ENCODE data around the gene TSPAN14. TPM values are rescaled to one million over a fixed set of nuclear protein-coding genes. Genes with fewer than 3 reads are reported as not detected.
A peak's percentile ranks its signal among the peaks of the same experiment; 100 is the strongest.

TSPAN14 gene
- total and polyA plus RNA-seq, 10 of the 15 experiments (the other 5 are each of a cell fraction or from before 2014, with no cell fraction given), result 2.5 to 31.7 (median 17.9) TPM

DNA sequence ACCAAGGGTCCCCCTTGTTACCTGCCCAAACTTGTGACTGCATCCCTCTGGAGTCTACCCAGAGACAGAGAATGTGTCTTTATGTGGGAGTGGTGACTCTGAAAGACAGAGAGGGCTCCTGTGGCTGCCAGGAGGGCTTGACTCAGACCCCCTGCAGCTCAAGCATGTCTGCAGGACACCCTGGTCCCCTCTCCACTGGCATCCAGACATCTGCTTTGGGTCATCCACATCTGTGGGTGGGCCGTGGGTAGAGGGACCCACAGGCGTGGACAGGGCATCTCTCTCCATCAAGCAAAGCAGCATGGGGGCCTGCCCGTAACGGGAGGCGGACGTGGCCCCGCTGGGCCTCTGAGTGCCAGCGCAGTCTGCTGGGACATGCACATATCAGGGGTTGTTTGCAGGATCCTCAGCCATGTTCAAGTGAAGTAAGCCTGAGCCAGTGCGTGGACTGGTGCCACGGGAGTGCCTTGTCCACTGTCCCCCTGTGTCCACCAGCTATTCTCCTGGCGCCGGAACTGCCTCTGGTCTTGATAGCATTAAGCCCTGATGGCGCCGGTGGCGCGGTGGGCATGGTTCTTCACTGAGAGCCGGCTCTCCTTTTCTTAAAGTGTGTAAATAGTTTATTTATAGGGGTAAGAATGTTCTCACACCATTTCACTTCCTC lies 64.2 kb downstream of the TSPAN14 start:
- intact Hi-C loops (cut with micrococcal nuclease; ENCODE audit: unreplicated experiment), result no loop called here
- ChIA-PET CTCF (no interaction called here), SMC1A (ENCODE audit: uncharacterized antibody, unreplicated experiment) (no interaction called here)

More for the DNA sequence above, 64.2 kb downstream of the TSPAN14 start:
- ATAC-seq, result peak; percentile 25; the same call in 2 of the 3 replicates
- H3K9me3 ChIP-seq (replicated peaks; ENCODE audit: control insufficient read depth, insufficient read depth, low read length), result no peaks in the 10 kb centered on the region
- no peak overlapping the region for H3K27ac ChIP-seq (ENCODE audit: control insufficient read depth, insufficient read depth)
- no peak for FAIRE-seq
- H4K20me1 ChIP-seq (ENCODE audit: control insufficient read depth, insufficient read depth), result no peaks in the 10 kb centered on the region
- peaks cover 6% of the 10 kb centered on the region for H3K4me1 ChIP-seq (ENCODE audit: control insufficient read depth, insufficient read depth, low read length)
- POLR2A ChIA-PET, result no interaction called here
- BruUV-seq (replicated peaks), result no TSS peak
- no peaks in the 10 kb centered on the region for H3K79me2 ChIP-seq (ENCODE audit: control insufficient read depth, insufficient read depth, low read length)
- 82% methylated on average over 17 of the region's 17 CpGs for WGBS (ENCODE audit: insufficient coverage, insufficient replicate concordance, low lambda C conversion rate, missing lambda C conversion rate)
- H3K9ac ChIP-seq (ENCODE audit: control insufficient read depth, insufficient read depth, low read length), result no peak overlapping the region
- in situ Hi-C loops (cut with MboI), result no loop called here
- H3K27me3 ChIP-seq (replicated peaks in 1 of 2; ENCODE audit: control insufficient read depth in 2 of 2, insufficient read depth in 2 of 2, low read length in 1 of 2), result no peaks in the 10 kb centered on the region
- H3K4me2 ChIP-seq (ENCODE audit: control insufficient read depth, insufficient read depth), result no peak overlapping the region
- no peak for DNase-seq (ENCODE audit: low read depth, low spot score)
- H3K36me3 ChIP-seq (ENCODE audit: control insufficient read depth in 2 of 2, insufficient read depth in 2 of 2, low read length in 1 of 2), result peaks cover 8 to 9% of the 10 kb centered on the region in 2 experiments; a peak in 3 of 4 replicates
- no peak overlapping the region for H2AFZ ChIP-seq (ENCODE audit: control insufficient read depth, low read depth, low read length)
- RAD21 ChIA-PET (ENCODE audit: unreplicated experiment), result no interaction called here
- TF ChIP-seq HDAC6 (IDR thresholded peaks at IDR 0.05; ENCODE audit: unreplicated experiment) (no peak), FOXM1 (IDR thresholded peaks at IDR 0.05; ENCODE audit: low read depth, low read length) (no peak), MEF2A (IDR thresholded peaks at IDR 0.05; ENCODE audit: insufficient read depth, low read depth, low read length) (no peak), ZSCAN29 (IDR thresholded peaks at IDR 0.05) (no peak), MEF2B (IDR thresholded peaks at IDR 0.05; ENCODE audit: partially characterized antibody, poor library complexity, severe bottlenecking) (no peak), RUNX3 (IDR thresholded peaks at IDR 0.05; ENCODE audit: low read length) (no peak), MYB (IDR thresholded peaks at IDR 0.05; ENCODE audit: borderline replicate concordance, low read depth, low read length) (no peak), EED (IDR thresholded peaks at IDR 0.05; ENCODE audit: low read depth) (no peak), ZBTB33 (IDR thresholded peaks at IDR 0.05) (no peak), GABPA (IDR thresholded peaks at IDR 0.05; ENCODE audit: low read depth) (no peak), NBN (IDR thresholded peaks at IDR 0.05) (no peak), SMAD1 (IDR thresholded peaks at IDR 0.05; ENCODE audit: low read depth, partially characterized antibody) (no peak), SRF (IDR thresholded peaks at IDR 0.05; ENCODE audit: low read depth in 2 of 2, low read length in 2 of 2) (no peak), SREBF2 (IDR thresholded peaks at IDR 0.05; ENCODE audit: low read length) (no peak), YY1 (IDR thresholded peaks at IDR 0.05; ENCODE audit: low read depth, low read length) (no peak), MAX (IDR thresholded peaks at IDR 0.05; ENCODE audit: low read depth, low read length) (no peak), RAD51 (IDR thresholded peaks at IDR 0.05) (no peak)
- TF ChIP-seq, protein P1, sequence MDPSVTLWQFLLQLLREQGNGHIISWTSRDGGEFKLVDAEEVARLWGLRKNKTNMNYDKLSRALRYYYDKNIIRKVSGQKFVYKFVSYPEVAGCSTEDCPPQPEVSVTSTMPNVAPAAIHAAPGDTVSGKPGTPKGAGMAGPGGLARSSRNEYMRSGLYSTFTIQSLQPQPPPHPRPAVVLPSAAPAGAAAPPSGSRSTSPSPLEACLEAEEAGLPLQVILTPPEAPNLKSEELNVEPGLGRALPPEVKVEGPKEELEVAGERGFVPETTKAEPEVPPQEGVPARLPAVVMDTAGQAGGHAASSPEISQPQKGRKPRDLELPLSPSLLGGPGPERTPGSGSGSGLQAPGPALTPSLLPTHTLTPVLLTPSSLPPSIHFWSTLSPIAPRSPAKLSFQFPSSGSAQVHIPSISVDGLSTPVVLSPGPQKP (IDR thresholded peaks at IDR 0.05; ENCODE audit: low read depth, low read length), result no peak
- no peak overlapping the region for H3K4me3 ChIP-seq
